Kidney (tissue), 14 donors: ENCODE measurements around the gene ZNF550. TPM values are rescaled to one million over a fixed set of nuclear protein-coding genes. Genes with fewer than 3 reads are reported as not detected.
"Not testable (repeated sequence)": the region's sequence is repeated elsewhere in the genome, so short reads cannot be mapped to it uniquely, and the experiment has no call there.

Experiments
- DNase-seq, 5 donors: peaks; one replicate each; pipeline ENCODE4 v3.0.0-alpha.2; 2013 to 2020
- FAIRE-seq: peaks from 2 replicates; lab custom pipeline; 2012; peaks lifted over from hg19 to GRCh38; lab: Jason Lieb, UNC
- H3K27ac ChIP-seq, 2 donors: one replicate each; pipeline ENCODE4 v1.7.0; 2013; ENCODE audit warnings: low read depth in 2 of 2, low read length in 2 of 2, inconsistent platforms in 1 of 2
- H3K27me3 ChIP-seq: one replicate; pipeline ENCODE4 v1.7.1; 2013; ENCODE audit warnings: low read length, inconsistent platforms; ENCODE audit not compliant: control insufficient read depth, insufficient read depth
- H3K36me3 ChIP-seq, 3 donors: one replicate each; pipeline versions ENCODE4 v1.7.0 to v1.7.1; 2013; ENCODE audit warnings: low read length in 3 of 3, control low read depth in 1 of 3, inconsistent platforms in 1 of 3; ENCODE audit not compliant: insufficient read depth in 3 of 3, control insufficient read depth in 2 of 3
- H3K4me1 ChIP-seq, 3 donors: one replicate each; pipeline versions ENCODE4 v1.7.0 to v1.7.1; 2013; ENCODE audit warnings: low read length in 3 of 3, inconsistent platforms in 1 of 3, low read depth in 1 of 3; ENCODE audit not compliant: control insufficient read depth in 2 of 3, insufficient read depth in 2 of 3
- H3K4me3 ChIP-seq, 3 donors: one replicate each; pipeline versions ENCODE4 v1.7.0 to v1.8.1; 2013; ENCODE audit warnings: low read length in 3 of 3, control low read depth in 1 of 3, inconsistent platforms in 1 of 3
- H3K9ac ChIP-seq, 3 donors: one replicate each; pipeline versions ENCODE4 v1.7.0 to v1.7.1; 2013; ENCODE audit warnings: low read length in 3 of 3, control low read depth in 1 of 3, inconsistent platforms in 1 of 3
- H3K9me3 ChIP-seq, 3 donors: one replicate each; pipeline versions ENCODE4 v1.7.0 to v1.7.1; 2013; ENCODE audit warnings: low read length in 3 of 3, control low read depth in 1 of 3, inconsistent platforms in 1 of 3; ENCODE audit not compliant: control insufficient read depth in 2 of 3, insufficient read depth in 1 of 3
- CTCF ChIP-seq: IDR thresholded peaks from 3 replicates; pipeline ENCODE4 v1.5.1; 2012; ENCODE audit warnings: mild to moderate bottlenecking, moderate library complexity, borderline replicate concordance; ENCODE audit not compliant: insufficient read depth; ENCODE audit errors: extremely low read depth
- intact Hi-C: fragments of 100-400 bp; cut with DNase I; formaldehyde crosslinking; loops from one replicate; pipeline ENCODE4 v1.11.1; 2022
- polyA plus RNA-seq: library from polyadenylated mRNA; stranded (reverse); fragments of 350-450 nt; fragmentation: Illumina TruSeq; extraction: RNeasy Lipid Tissue Mini Kit (QIAGEN cat#74804); gene quantifications from one replicate; pipeline ENCODE4 v1.2.3, GENCODE V29; 2014; ENCODE audit warnings: low read depth, low replicate concordance; ENCODE audit not compliant: insufficient read depth
- total RNA-seq: library from RNA; stranded (reverse); fragmentation: NEBNext Ultra II Directional; extraction: Animal tissue kit (Norgen Biotek cat#: 25700); gene quantifications from one replicate; pipeline ENCODE4 v1.2.1, GENCODE V29; 2021
- donor health status: control.
- donor health status: control.
- donor health status: control.
- donor health status: control.
- donor health status: control.
- donor health status: DM: yes; HTN: yes; CAD: no.
- donor health status: Normal renal cell carcinoma (clear cell type).

Gene ZNF550
- total and polyA plus RNA-seq, 2 donors from 2014 or later = 2.5 to 15.1 TPM

GRCh38 chr19:57537953-57538547 lies 21.6 kb downstream of the ZNF550 start:
- Histone ChIP-seq H3K4me1 (no peaks in the 10 kb centered on the region), H3K27ac (no peak overlapping the region), H3K36me3 (peaks cover 41 to 56% (median 53%) of the 10 kb centered on the region in 3 donors), H3K9me3 (peaks cover 9 to 95% (median 70%) of the 10 kb centered on the region in 3 donors), H3K27me3 (no peaks in the 10 kb centered on the region), H3K9ac (no peak overlapping the region), H3K4me3 (peak overlapping the region in 2 of 3 donors; percentile 1 to 9)
- FAIRE-seq (no peak), DNase-seq (no peak)
- no peak for TF ChIP-seq CTCF
- intact Hi-C loops = no loop called here

- peak; percentile 92 to 97 (median 95) for DNase-seq
- no peak for TF ChIP-seq CTCF
- Histone ChIP-seq H3K4me3 (peak within 1 kb of the TSS; percentile 79 to 91 (median 85)), H3K9me3 (peaks cover 0 to 15% (median 8%) of the 10 kb centered on the region in 3 donors), H3K27ac (peak within 1 kb of the TSS; percentile 43 to 68), H3K27me3 (no peaks in the 10 kb centered on the region), H3K36me3 (peaks cover 4 to 12% (median 5%) of the 10 kb centered on the region in 3 donors), H3K4me1 (peaks cover 0 to 5% (median 0%) of the 10 kb centered on the region in 3 donors), H3K9ac (peak within 1 kb of the TSS; percentile 57 to 65 (median 61))
- intact Hi-C loops = no loop called here
- FAIRE-seq = no peak
Measured at GRCh38 chr19:57527136-57527881, 32.4 kb downstream of the ZNF550 start, which contains the start of gene ZNF549. Gene ZNF549, plus strand, starts transcription at chr19:57527356. Its CDS starts 218 bp downstream, at chr19:57527574.

- peaks cover under 1 to 18% (median 6%) of the 10 kb centered on the region in 3 donors for H3K9me3 ChIP-seq
- H3K9ac ChIP-seq, H3K36me3 ChIP-seq, H3K27ac ChIP-seq, H3K27me3 ChIP-seq, H3K4me3 ChIP-seq, FAIRE-seq, H3K4me1 ChIP-seq, DNase-seq, intact Hi-C loops: not testable (repeated sequence)
Measured at GRCh38 chr19:57518021-57518420, 41.6 kb downstream of the ZNF550 start.

GRCh38 chr19:57515255-57515654 lies 44.4 kb downstream of the ZNF550 start:
- TF ChIP-seq CTCF = no peak
- H3K27me3 ChIP-seq = no peaks in the 10 kb centered on the region
- peaks cover 0 to 6% (median 3%) of the 10 kb centered on the region in 3 donors for H3K36me3 ChIP-seq
- peaks cover 2 to 33% (median 7%) of the 10 kb centered on the region in 3 donors for H3K9me3 ChIP-seq
- H3K9ac ChIP-seq = no peak overlapping the region
- no peak overlapping the region for H3K4me3 ChIP-seq
- DNase-seq (no peak), FAIRE-seq (no peak)
- no peaks in the 10 kb centered on the region for H3K4me1 ChIP-seq
- intact Hi-C loops = no loop called here
- no peak overlapping the region for H3K27ac ChIP-seq
